Retina (tissue), 1 donor: Measurements from ENCODE around the gene SVIL.

Experiments
- DNase-seq: peaks from one replicate; pipeline ENCODE4 v3.0.0-alpha.2; 2016

SVIL gene

GRCh38 chr10:29634764-29635625 is at the start of gene SVIL:
TSS of gene SVIL (minus strand) at chr10:29634971. CDS start at chr10:29555058, 79,913 bp downstream.
- DNase-seq: no peak

GRCh38 chr10:29681676-29682448 is 47.1 kb upstream of the SVIL start:
- DNase-seq: no peak

GRCh38 chr10:29680091-29680490 is 45.3 kb upstream of the SVIL start:
- DNase-seq: no peak

GRCh38 chr10:29676732-29677131 is 42.0 kb upstream of the SVIL start:
- DNase-seq: no peak

GRCh38 chr10:29675984-29676383 is 41.2 kb upstream of the SVIL start:
- DNase-seq: no peak

- DNase-seq: no peak
These were observed 37.2 kb upstream of the SVIL start for GRCh38 chr10:29671968-29672367.

GRCh38 chr10:29671228-29671780 is 36.5 kb upstream of the SVIL start:
- DNase-seq: no peak

- DNase-seq: no peak
These were observed 36.0 kb upstream of the SVIL start for GRCh38 chr10:29670761-29671160.

GRCh38 chr10:29669149-29669548 is 34.4 kb upstream of the SVIL start:
- no peak for DNase-seq

- no peak for DNase-seq
These were observed 33.9 kb upstream of the SVIL start for GRCh38 chr10:29668628-29669027.

- DNase-seq: no peak
These were observed 32.4 kb upstream of the SVIL start for GRCh38 chr10:29667191-29667590.

- DNase-seq: no peak
These were observed 31.4 kb upstream of the SVIL start for GRCh38 chr10:29666201-29666600.

- DNase-seq: no peak
These were observed 28.9 kb upstream of the SVIL start for GRCh38 chr10:29663718-29664117.

- no peak for DNase-seq
These were observed 24.5 kb upstream of the SVIL start for GRCh38 chr10:29658984-29659965.

GRCh38 chr10:29657719-29658274 is 23.0 kb upstream of the SVIL start:
- no peak for DNase-seq

GRCh38 chr10:29656451-29656992 is 21.8 kb upstream of the SVIL start:
- no peak for DNase-seq

GRCh38 chr10:29652192-29652591 is 17.4 kb upstream of the SVIL start:
- no peak for DNase-seq

- DNase-seq: no peak
These were observed 17.0 kb upstream of the SVIL start for GRCh38 chr10:29651767-29652166.

GRCh38 chr10:29650552-29650944 is 15.8 kb upstream of the SVIL start:
- no peak for DNase-seq

- DNase-seq: no peak
These were observed 15.1 kb upstream of the SVIL start for GRCh38 chr10:29649561-29650551.

- no peak for DNase-seq
These were observed 14.2 kb upstream of the SVIL start for GRCh38 chr10:29648983-29649268.
